Fibroblast of mammary gland (primary cell): ENCODE results near the gene LHB.
A peak's percentile ranks its signal among the peaks of the same experiment; 100 is the strongest.

Experiments used
- DNase-seq: peaks from one replicate; pipeline ENCODE4 v3.0.0-alpha.2; 2010; ENCODE audit warnings: low read depth
- H3K4me3 ChIP-seq: 2 replicates; pipeline ENCODE4 v1.5.1; 2011; ENCODE audit warnings: low read depth, mild to moderate bottlenecking, low read length, moderate library complexity; ENCODE audit not compliant: control insufficient read depth
- CTCF ChIP-seq: conservative IDR thresholded peaks from 2 replicates; pipeline ENCODE4 v1.5.1; 2011; ENCODE audit warnings: low read depth, low read length, inconsistent platforms; ENCODE audit not compliant: control insufficient read depth, insufficient read depth

Gene LHB

GRCh38 chr19:49017041-49017665 is at the start of gene LHB:
LHB (minus strand) TSS chr19:49017091; CDS start chr19:49017081, 10 bp downstream.
- TF ChIP-seq CTCF: no peak
- DNase-seq: no peak
- peak within 1 kb of the TSS; percentile 27 for H3K4me3 ChIP-seq

- TF ChIP-seq CTCF: no peak
- H3K4me3 ChIP-seq: no peak overlapping the region
- DNase-seq: no peak
These were observed 49.1 kb upstream of the LHB start for GRCh38 chr19:49065905-49066512.

GRCh38 chr19:49064768-49065611 is 48.1 kb upstream of the LHB start, which contains the start of gene NTF4:
NTF4 (minus strand) TSS chr19:49064818; CDS start chr19:49061997, 2,821 bp downstream.
- no peak for DNase-seq
- no peak for TF ChIP-seq CTCF
- H3K4me3 ChIP-seq: no peak within 1 kb of the TSS

- DNase-seq: no peak
- no peak for TF ChIP-seq CTCF
- H3K4me3 ChIP-seq: no peak overlapping the region
These were observed 47.2 kb upstream of the LHB start for GRCh38 chr19:49064029-49064629.

- no peak overlapping the region for H3K4me3 ChIP-seq
- no peak for DNase-seq
- TF ChIP-seq CTCF: no peak
These were observed 44.6 kb upstream of the LHB start for GRCh38 chr19:49061445-49061844.

GRCh38 chr19:49061000-49061399 is 44.1 kb upstream of the LHB start:
- TF ChIP-seq CTCF: no peak
- no peak overlapping the region for H3K4me3 ChIP-seq
- no peak for DNase-seq
